ENCODE data around the gene WWOX.

Gene WWOX

GRCh38 chr16:78605548-78606101 lies 506.2 kb downstream of the WWOX start:
- DNase-seq (ENCODE audit: low read depth, low spot score): no peak

- DNase-seq (ENCODE audit: low read depth, low spot score): no peak
These were observed 507.1 kb downstream of the WWOX start for GRCh38 chr16:78606545-78606944.

- DNase-seq (ENCODE audit: low read depth, low spot score): no peak
These were observed 507.6 kb downstream of the WWOX start for GRCh38 chr16:78607022-78607421.

GRCh38 chr16:78607465-78607864 lies 508.0 kb downstream of the WWOX start:
- DNase-seq (ENCODE audit: low read depth, low spot score): no peak

GRCh38 chr16:78608305-78608776 lies 508.9 kb downstream of the WWOX start:
- DNase-seq (ENCODE audit: low read depth, low spot score): no peak

- no peak for DNase-seq (ENCODE audit: low read depth, low spot score)
These were observed 510.2 kb downstream of the WWOX start for GRCh38 chr16:78609402-78610274.

GRCh38 chr16:78611318-78611717 lies 511.9 kb downstream of the WWOX start:
- DNase-seq (ENCODE audit: low read depth, low spot score): no peak

- no peak for DNase-seq (ENCODE audit: low read depth, low spot score)
These were observed 520.4 kb downstream of the WWOX start for GRCh38 chr16:78619811-78620210.

GRCh38 chr16:78620291-78620690 lies 520.8 kb downstream of the WWOX start:
- no peak for DNase-seq (ENCODE audit: low read depth, low spot score)

GRCh38 chr16:78623796-78624195 lies 524.3 kb downstream of the WWOX start:
- DNase-seq (ENCODE audit: low read depth, low spot score): no peak

GRCh38 chr16:78624366-78624765 lies 524.9 kb downstream of the WWOX start:
- DNase-seq (ENCODE audit: low read depth, low spot score): no peak

GRCh38 chr16:78628461-78629045 lies 529.1 kb downstream of the WWOX start:
- DNase-seq (ENCODE audit: low read depth, low spot score): no peak

- DNase-seq (ENCODE audit: low read depth, low spot score): no peak
These were observed 529.7 kb downstream of the WWOX start for GRCh38 chr16:78629173-78629572.

GRCh38 chr16:78630102-78630501 lies 530.6 kb downstream of the WWOX start:
- DNase-seq (ENCODE audit: low read depth, low spot score): no peak

- no peak for DNase-seq (ENCODE audit: low read depth, low spot score)
These were observed 534.1 kb downstream of the WWOX start for GRCh38 chr16:78633551-78633950.

GRCh38 chr16:78635807-78636206 lies 536.4 kb downstream of the WWOX start:
- DNase-seq (ENCODE audit: low read depth, low spot score): no peak

GRCh38 chr16:78638371-78638770 lies 538.9 kb downstream of the WWOX start:
- no peak for DNase-seq (ENCODE audit: low read depth, low spot score)

- DNase-seq (ENCODE audit: low read depth, low spot score): no peak
These were observed 540.3 kb downstream of the WWOX start for GRCh38 chr16:78639775-78640174.

- no peak for DNase-seq (ENCODE audit: low read depth, low spot score)
These were observed 541.4 kb downstream of the WWOX start for GRCh38 chr16:78640886-78641285.

- DNase-seq (ENCODE audit: low read depth, low spot score): no peak
These were observed 542.0 kb downstream of the WWOX start for GRCh38 chr16:78641433-78641832.

GRCh38 chr16:78642621-78643285 lies 543.3 kb downstream of the WWOX start:
- no peak for DNase-seq (ENCODE audit: low read depth, low spot score)

- no peak for DNase-seq (ENCODE audit: low read depth, low spot score)
These were observed 546.2 kb downstream of the WWOX start for GRCh38 chr16:78645657-78646056.
